HG02763 (cell line): ENCODE data around the gene SULT1B1.

Experiments used
- ATAC-seq: cut with Tn5 transposase; IDR thresholded peaks from one replicate; pipeline ENCODE4 v1.9.1; 2021; ENCODE audit warnings: mild to moderate bottlenecking, moderate library complexity; ENCODE audit not compliant: unreplicated experiment

The SULT1B1 gene

GRCh38 chr4:69701696-69702095 is 58.7 kb downstream of the SULT1B1 start:
- no peak for ATAC-seq

GRCh38 chr4:69697536-69698242 is 62.7 kb downstream of the SULT1B1 start:
- ATAC-seq = no peak

- ATAC-seq = no peak
These were observed 70.8 kb downstream of the SULT1B1 start for GRCh38 chr4:69689599-69689998.

GRCh38 chr4:69684804-69685203 is 75.6 kb downstream of the SULT1B1 start:
- ATAC-seq = no peak
